Mammary epithelial cell (primary cell): ENCODE results near the gene CCDC112.

Experiments
- CTCF ChIP-seq, 2 donors: IDR thresholded peaks in 1 of 2; conservative IDR thresholded peaks in 1 of 2; 2 replicates each; pipeline ENCODE4 v1.5.1; 2011 to 2012; ENCODE audit warnings: inconsistent platforms in 2 of 2, low read length in 2 of 2, mild to moderate bottlenecking in 2 of 2, control low read depth in 1 of 2, low read depth in 1 of 2; ENCODE audit not compliant: insufficient read depth in 1 of 2; ENCODE audit errors: extremely low read depth in 1 of 2
- EZH2 ChIP-seq: IDR thresholded peaks from 2 replicates; pipeline ENCODE4 v1.6.1; 2012; ENCODE audit warnings: low read length, inconsistent platforms, borderline replicate concordance

- no peak for TF ChIP-seq CTCF (conservative IDR thresholded peaks at IDR 0.05 in 1 of 2, IDR thresholded peaks at IDR 0.05 in 1 of 2; ENCODE audit: extremely low read depth in 1 of 2, insufficient read depth in 1 of 2, low read depth in 1 of 2, low read length in 2 of 2)
- no peak for TF ChIP-seq EZH2
Observed at GRCh38 chr5:115243412-115243811, 53.0 kb downstream of the CCDC112 start.
